Aorta (tissue), 5 donors: ENCODE data around the gene ITK. TPM values are rescaled to one million over a fixed set of nuclear protein-coding genes. Genes with fewer than 3 reads are reported as not detected.

Experiments used
- ATAC-seq: fragments of 200-7000 bp; cut with Tn5 transposase; one replicate; pipeline ENCODE4 v1.9.1; 2022; ENCODE audit warnings: moderate library complexity; ENCODE audit not compliant: low FRiP score
- DNase-seq, 2 donors: peaks; one replicate each; pipeline ENCODE4 v3.0.0-alpha.2; 2020
- H3K27ac ChIP-seq, 2 donors: one replicate each; pipeline ENCODE4 v1.5.1; 2013; ENCODE audit warnings: low read length in 2 of 2, mild to moderate bottlenecking in 2 of 2, moderate library complexity in 2 of 2, control low read depth in 1 of 2, inconsistent platforms in 1 of 2, low read depth in 1 of 2
- H3K27me3 ChIP-seq, 2 donors: one replicate each; pipeline ENCODE4 v1.6.1; 2013; ENCODE audit warnings: control low read depth in 1 of 2, low read length in 1 of 2, mild to moderate bottlenecking in 1 of 2, moderate library complexity in 1 of 2; ENCODE audit not compliant: insufficient read depth in 2 of 2, control insufficient read depth in 1 of 2
- H3K36me3 ChIP-seq, 2 donors: one replicate each; pipeline ENCODE4 v1.6.1; 2013; ENCODE audit warnings: control low read depth in 1 of 2, low read length in 1 of 2, mild to moderate bottlenecking in 1 of 2; ENCODE audit not compliant: insufficient read depth in 2 of 2, control insufficient read depth in 1 of 2
- H3K4me1 ChIP-seq, 2 donors: one replicate each; pipeline ENCODE4 v1.6.1; 2013; ENCODE audit warnings: low read length in 2 of 2, control low read depth in 1 of 2, mild to moderate bottlenecking in 1 of 2, moderate library complexity in 1 of 2; ENCODE audit not compliant: insufficient read depth in 2 of 2, control insufficient read depth in 1 of 2
- H3K4me3 ChIP-seq, 2 donors: one replicate each; pipeline ENCODE4 v1.5.1; 2013; ENCODE audit warnings: low read length in 2 of 2, control low read depth in 1 of 2, mild to moderate bottlenecking in 1 of 2
- H3K9me3 ChIP-seq: one replicate; pipeline ENCODE4 v1.6.1; 2013; ENCODE audit warnings: mild to moderate bottlenecking, low read length; ENCODE audit not compliant: control insufficient read depth
- WGBS, 2 donors: extraction: QIAGEN DNeasy Blood & Tissue Kit; methylation state at CpG; one replicate each; pipeline ENCODE4 v1.1.7; 2013; 5-methylcytosine and 5-hydroxymethylcytosine counted together
- intact Hi-C, 2 donors: fragments of 100-400 bp; cut with DNase I; formaldehyde crosslinking; loops; one replicate each; pipeline versions ENCODE4 v1.14.2 to v1.15.0; 2022
- polyA plus RNA-seq, 2 donors: library from polyadenylated mRNA; stranded (reverse); fragments of 200-250 nt; gene quantifications; one replicate each; pipeline ENCODE4 v1.2.3, GENCODE V29; 2013
- total RNA-seq, 2 donors: library from RNA; stranded (reverse); fragmentation: NEBNext Ultra II Directional; extraction: Animal tissue kit (Norgen Biotek cat#: 25700); gene quantifications; one replicate each; pipeline ENCODE4 v1.2.1, GENCODE V29; 2021
- donor health status: healthy with polysubstance abuse.
- donor health status: Bipolar disorder and iron deficiency.
- donor health status: DM: no; HTN: no; CAD: no.
- donor health status: DM: no; HTN: no; CAD: no.
- donor health status: DM: yes; HTN: yes; CAD: no.

The ITK gene
- total and polyA plus RNA-seq, 4 donors, result 0.10 to 4.8 (median 1.9) TPM

DNA sequence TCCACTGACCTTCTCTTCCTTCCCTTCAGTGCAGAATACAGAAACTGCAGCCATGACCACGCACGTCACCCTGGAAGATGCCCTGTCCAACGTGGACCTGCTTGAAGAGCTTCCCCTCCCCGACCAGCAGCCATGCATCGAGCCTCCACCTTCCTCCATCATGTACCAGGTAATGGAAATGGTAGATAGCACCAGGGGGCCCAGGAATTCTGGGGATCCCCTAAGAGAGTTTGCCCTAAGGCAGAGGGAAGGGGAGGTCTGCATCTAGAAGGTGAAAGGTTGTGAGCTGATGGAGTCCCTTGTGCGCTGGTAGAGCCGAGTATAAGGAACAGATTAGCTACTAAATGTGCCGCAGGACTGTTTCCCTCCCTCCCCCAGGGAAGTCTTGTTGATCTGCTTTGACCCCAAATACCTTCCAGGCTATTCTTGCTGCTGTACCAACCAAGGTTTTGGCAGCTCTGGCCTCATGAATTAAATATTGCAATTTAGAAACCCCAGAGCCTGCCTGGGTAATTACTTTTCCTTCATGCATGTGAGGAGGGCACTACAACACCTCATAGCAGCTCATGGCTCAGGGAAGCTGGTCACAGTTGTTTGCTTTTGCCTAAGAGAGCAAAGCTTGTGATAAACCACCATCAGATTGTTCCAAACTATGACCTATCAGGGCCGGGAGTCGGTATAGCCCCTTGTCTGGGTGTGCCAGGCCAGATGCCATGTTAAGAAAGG lies 104.8 kb downstream of the ITK start:
- intact Hi-C loops, result no loop called here
- ATAC-seq (no peak), DNase-seq (no peak)
- Histone ChIP-seq H3K27me3 (no peaks in the 10 kb centered on the region), H3K9me3 (no peaks in the 10 kb centered on the region), H3K27ac (no peak overlapping the region), H3K4me1 (no peaks in the 10 kb centered on the region), H3K4me3 (no peak overlapping the region), H3K36me3 (peaks cover 0 to 5% of the 10 kb centered on the region in 2 donors)
- WGBS, 2 donors, result 89 to 91% methylated on average over 10 of the region's 10 CpGs

GRCh38 chr5:157286761-157287211 lies 106.1 kb downstream of the ITK start:
- Histone ChIP-seq H3K9me3 (no peaks in the 10 kb centered on the region), H3K4me3 (no peak overlapping the region), H3K27ac (no peak overlapping the region), H3K27me3 (no peaks in the 10 kb centered on the region), H3K4me1 (no peaks in the 10 kb centered on the region), H3K36me3 (peaks cover 0 to 5% of the 10 kb centered on the region in 2 donors)
- WGBS, 2 donors, result 31 to 32% methylated on average over 7 of the region's 7 CpGs
- ATAC-seq, result no peak
- intact Hi-C loops, result no loop called here
- no peak for DNase-seq

DNA sequence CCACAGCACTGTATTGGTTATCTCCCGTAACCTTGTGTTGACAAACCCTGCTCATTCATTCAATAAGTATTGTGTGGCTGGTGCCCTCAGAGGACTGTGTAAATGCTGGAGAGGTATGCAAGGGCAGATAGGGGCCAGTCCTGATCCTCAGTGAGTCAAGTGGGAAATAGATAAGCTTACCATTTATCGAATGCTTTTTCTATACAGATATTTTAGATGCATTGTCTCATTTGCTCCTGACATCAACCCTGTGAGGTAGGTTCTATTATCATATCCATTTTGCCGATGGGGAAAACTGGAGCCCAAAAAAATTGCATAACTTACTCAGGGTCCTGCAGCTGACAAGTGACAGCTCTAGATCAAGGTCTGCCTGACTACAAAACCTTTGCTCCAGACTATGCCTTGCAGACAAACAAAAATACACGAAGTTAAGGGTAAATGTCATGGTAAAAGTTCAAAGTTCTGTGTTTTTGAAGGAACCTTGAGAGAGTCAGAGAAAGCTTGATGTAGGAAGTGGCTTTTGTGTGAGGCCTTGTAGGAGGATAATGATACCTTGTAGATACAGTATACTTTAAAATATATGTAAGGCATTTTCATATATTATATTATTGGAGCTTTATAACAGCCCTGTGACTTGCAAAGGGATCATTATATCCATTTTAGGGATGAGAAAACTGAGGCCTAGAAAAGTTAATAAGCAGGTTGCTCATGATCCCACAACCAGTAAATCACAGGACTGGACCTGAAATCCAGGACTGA lies 107.9 kb downstream of the ITK start:
- WGBS, 2 donors, result 84 to 85% methylated on average over 4 of the region's 4 CpGs
- peaks cover 0 to 5% of the 10 kb centered on the region in 2 donors for H3K36me3 ChIP-seq
- H3K9me3 ChIP-seq, result no peaks in the 10 kb centered on the region
- no peak for DNase-seq
- intact Hi-C loops, result no loop called here
- ATAC-seq, result no peak
- no peaks in the 10 kb centered on the region for H3K4me1 ChIP-seq
- no peak overlapping the region for H3K4me3 ChIP-seq
- no peak overlapping the region for H3K27ac ChIP-seq
- H3K27me3 ChIP-seq, result no peaks in the 10 kb centered on the region

DNA sequence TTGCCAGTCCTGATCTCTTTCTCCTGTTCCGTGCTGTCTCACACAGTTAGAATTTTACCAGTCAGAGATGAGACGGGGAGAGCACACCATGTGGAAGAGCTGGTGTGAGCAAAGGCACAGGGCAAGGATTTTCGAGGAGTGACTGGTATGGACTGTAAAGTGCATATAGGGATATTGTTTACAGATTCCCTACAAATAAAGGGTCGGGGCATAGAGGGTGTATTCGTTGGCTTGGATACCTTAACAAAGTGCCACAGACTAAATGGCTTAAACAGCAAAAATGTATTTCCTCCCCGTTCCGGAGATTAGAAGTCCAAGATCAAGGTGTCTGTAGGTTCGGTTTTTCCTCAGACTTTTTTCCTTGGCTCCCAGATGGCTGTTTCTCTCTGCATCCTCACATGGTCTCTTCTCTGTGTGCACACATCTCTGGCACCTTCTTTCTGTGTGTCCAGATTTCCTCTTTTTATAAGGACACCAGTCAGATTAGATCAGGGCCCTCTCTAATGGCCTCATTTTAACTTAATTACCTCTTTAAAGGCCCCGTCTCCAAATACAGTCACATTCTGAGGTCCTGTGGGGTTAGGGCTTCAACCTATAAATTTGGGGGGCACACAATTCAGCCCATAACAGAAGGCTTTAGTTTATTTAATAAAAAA lies 108.7 kb downstream of the ITK start:
- H3K4me1 ChIP-seq, result no peaks in the 10 kb centered on the region
- DNase-seq (no peak), ATAC-seq (no peak)
- 92 to 94% methylated on average over 9 of the region's 9 CpGs for WGBS, 2 donors
- H3K4me3 ChIP-seq, result no peak overlapping the region
- H3K27me3 ChIP-seq, result no peaks in the 10 kb centered on the region
- H3K27ac ChIP-seq, result no peak overlapping the region
- H3K36me3 ChIP-seq, result peaks cover 0 to 5% of the 10 kb centered on the region in 2 donors
- H3K9me3 ChIP-seq, result no peaks in the 10 kb centered on the region
- intact Hi-C loops, result no loop called here

DNA sequence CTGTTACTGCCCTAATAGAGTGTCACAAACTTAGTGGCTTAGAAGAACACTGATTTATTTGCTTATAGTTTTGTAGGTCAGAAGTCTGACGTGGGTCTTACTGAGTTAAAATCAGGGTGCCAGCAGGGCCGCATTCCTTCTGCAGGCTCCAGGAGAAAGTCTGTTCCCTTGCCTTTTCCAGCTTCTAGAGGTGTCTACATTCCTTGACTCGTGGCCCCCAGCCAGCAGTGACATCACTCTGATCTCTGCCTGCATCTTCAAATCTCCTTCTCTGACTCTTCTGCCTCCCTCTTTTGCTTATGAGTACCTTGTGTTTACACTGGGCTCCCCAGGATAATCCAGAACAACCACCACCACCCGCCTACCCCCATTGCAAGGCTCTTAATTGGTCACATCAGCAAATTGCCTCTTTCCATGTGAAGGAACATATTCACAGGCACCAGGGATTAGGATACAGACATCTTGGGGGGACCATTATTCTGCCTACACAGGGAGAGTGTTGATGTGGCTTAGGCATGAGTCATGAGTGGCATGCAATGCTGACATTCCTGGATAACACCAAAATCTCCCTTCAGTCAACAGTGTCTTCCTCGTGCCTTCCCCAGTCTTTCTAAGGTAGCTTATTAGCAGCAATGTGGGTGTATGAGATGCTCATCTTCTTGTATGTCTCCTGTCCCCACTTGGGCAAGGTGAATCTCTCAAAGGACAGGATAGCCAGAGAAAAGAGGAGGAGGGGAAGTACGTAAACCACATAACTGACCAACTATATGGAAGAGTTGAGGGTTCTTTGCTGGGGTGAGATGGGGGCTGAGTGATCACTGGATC lies 109.7 kb downstream of the ITK start:
- Histone ChIP-seq H3K27me3 (no peaks in the 10 kb centered on the region), H3K27ac (no peak overlapping the region), H3K4me3 (no peak overlapping the region), H3K36me3 (peaks cover 0 to 5% of the 10 kb centered on the region in 2 donors), H3K4me1 (no peaks in the 10 kb centered on the region), H3K9me3 (no peaks in the 10 kb centered on the region)
- no peak for DNase-seq
- WGBS, 2 donors, result 84 to 88% methylated on average over 6 of the region's 6 CpGs
- intact Hi-C loops, result no loop called here
- ATAC-seq, result no peak

- H3K9me3 ChIP-seq, result no peaks in the 10 kb centered on the region
- no peak overlapping the region for H3K27ac ChIP-seq
- ATAC-seq (no peak), DNase-seq (no peak)
- intact Hi-C loops, result no loop called here
- H3K4me1 ChIP-seq, result no peaks in the 10 kb centered on the region
- peaks cover 2 to 5% of the 10 kb centered on the region in 2 donors for H3K36me3 ChIP-seq
- H3K4me3 ChIP-seq, result no peak overlapping the region
- 78 to 80% methylated on average over 10 of the region's 10 CpGs for WGBS, 2 donors
- H3K27me3 ChIP-seq, result no peaks in the 10 kb centered on the region
Measured at GRCh38 chr5:157290981-157291711, 110.5 kb downstream of the ITK start.

DNA sequence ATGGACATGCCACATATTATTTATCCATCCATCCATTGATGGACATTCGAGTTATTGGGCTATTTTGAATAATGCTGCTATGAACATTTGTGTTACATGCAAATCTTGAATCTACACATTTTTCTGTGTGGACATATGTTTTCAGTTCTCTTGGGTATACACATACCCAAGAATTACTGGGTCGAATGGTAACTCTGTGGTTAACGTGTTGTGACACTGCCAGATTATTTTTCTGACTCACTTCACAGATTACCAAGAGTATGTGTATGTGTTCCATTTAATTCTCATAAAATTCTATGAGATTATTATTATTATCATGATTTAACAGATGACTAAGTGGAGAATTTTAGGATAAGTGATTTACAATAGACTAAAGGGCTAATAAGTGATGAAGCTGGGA lies 112.0 kb downstream of the ITK start:
- H3K9me3 ChIP-seq, result no peaks in the 10 kb centered on the region
- intact Hi-C loops, result no loop called here

More for the DNA sequence above, 112.0 kb downstream of the ITK start:
- no peak for ATAC-seq
- 89% methylated on average over 3 of the region's 3 CpGs for WGBS, 2 donors
- no peak overlapping the region for H3K27ac ChIP-seq
- H3K4me3 ChIP-seq, result no peak overlapping the region
- DNase-seq, result no peak
- H3K36me3 ChIP-seq, result peaks cover 2 to 7% of the 10 kb centered on the region in 2 donors
- H3K4me1 ChIP-seq, result no peaks in the 10 kb centered on the region
- H3K27me3 ChIP-seq, result no peaks in the 10 kb centered on the region
